GM21529 (cell line): ENCODE results near the gene AGAP3.

Source experiments
- ATAC-seq: cut with Tn5 transposase; IDR thresholded peaks from one replicate; pipeline ENCODE4 v1.9.1; 2021; ENCODE audit not compliant: unreplicated experiment

The AGAP3 gene

DNA sequence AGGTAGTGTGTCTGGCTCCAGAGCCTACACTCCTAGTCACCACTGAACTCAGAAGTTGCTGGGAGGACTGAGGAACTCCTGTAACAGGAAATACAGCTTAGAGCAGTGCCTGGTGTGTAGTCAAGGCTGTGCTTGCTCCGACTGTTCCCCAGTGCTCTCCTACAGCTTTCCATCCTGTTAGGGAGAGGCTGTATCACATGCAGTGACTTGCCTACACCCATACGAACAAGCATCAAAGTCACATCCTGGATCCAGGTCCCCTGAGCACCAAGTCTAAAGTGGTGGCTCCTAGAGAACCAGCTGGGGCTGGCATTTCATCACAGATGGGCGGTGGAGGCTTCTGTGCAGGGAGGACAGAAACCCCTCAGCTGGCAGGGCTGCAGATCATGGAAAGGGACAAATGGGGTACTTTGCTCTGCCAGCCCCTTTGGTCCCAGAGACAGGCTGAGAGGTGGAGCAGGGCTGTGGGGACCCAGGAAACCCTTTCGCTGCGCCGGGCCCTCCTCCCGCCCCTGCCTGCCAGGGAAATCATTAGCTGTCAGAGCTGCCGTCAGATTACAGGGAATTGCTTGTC lies 93.1 kb downstream of the AGAP3 start:
- ATAC-seq = no peak

DNA sequence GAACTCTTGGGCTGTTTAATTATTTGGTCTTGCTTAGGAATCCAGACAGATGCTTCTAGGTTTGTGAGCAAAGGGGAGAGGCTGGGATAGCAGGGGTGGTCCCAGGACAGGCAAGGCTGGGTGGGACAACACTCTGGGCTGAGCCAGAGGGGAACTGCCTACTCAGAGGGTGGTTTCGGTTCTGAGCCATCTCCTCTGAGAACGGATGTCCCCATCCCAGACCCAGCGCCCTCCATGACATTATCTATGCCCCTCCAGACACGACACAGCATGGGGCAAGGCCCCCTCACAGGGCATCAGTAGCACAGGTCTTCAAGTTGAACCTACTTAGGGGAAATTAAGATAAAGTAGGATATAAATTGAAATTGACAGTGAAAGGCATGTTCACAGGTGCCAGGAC lies 93.7 kb downstream of the AGAP3 start:
- no peak for ATAC-seq

DNA sequence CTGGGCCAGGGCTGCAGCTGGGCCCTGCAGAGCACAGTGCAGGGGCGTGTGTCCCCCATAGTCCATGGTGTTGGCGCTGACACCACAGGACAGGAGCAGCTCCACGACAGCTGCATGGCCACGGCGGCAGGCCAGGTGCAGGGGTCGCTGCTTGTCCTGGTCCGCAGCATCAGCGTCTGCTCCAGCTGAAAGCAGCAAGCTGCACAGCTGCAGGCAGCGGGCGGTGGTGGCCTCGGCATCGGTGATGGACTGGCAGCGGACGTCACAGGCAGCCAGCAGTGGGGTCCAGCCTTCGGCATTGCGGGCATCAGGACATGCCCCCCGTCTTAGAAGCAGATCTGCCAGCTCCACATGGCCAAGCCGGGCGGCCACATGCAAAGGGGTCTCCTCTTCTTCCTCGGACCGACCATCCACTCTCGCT lies 94.7 kb downstream of the AGAP3 start:
- ATAC-seq = no peak

DNA sequence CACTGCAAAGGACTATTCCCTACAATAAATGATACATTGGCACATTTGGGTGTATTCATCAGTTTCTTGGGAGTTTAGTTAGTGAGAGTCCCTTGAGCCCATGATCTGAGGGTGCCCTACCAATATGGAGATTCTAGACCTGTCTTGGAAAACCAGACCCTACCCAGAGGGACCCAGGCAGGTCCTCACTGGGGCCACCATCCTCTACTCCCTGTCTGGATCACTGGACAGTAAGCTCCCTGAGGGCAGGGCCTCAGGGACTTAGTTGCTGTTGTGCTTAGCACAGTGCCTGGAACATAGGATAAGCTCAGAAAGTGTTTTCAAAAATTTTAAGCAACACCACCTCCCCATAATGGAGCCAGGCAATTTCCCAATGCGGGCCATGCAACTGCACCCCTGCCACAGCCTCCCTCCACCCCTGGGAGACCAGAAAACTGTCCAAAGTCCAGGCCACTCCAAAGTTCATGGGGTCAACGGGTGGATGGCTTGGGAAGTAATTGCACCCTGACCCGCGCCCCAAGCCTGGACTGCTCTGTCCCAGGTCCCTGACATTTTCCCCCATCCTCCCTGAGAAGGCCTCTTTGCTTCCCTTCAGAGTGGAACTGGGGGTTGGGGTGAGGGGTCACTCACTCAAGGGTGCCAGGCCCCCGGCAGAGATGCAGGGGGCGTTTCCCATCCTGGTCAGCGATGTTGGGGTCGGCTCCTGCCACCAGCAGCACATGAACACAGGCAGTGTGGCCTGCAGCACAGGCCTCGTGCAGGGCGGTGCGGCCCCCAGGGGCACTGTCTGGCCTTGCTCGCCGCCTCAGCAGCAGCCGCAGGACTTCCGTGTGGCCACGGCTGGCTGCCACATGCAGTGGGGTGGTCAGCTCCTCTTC lies 99.7 kb downstream of the AGAP3 start:
- no peak for ATAC-seq

DNA sequence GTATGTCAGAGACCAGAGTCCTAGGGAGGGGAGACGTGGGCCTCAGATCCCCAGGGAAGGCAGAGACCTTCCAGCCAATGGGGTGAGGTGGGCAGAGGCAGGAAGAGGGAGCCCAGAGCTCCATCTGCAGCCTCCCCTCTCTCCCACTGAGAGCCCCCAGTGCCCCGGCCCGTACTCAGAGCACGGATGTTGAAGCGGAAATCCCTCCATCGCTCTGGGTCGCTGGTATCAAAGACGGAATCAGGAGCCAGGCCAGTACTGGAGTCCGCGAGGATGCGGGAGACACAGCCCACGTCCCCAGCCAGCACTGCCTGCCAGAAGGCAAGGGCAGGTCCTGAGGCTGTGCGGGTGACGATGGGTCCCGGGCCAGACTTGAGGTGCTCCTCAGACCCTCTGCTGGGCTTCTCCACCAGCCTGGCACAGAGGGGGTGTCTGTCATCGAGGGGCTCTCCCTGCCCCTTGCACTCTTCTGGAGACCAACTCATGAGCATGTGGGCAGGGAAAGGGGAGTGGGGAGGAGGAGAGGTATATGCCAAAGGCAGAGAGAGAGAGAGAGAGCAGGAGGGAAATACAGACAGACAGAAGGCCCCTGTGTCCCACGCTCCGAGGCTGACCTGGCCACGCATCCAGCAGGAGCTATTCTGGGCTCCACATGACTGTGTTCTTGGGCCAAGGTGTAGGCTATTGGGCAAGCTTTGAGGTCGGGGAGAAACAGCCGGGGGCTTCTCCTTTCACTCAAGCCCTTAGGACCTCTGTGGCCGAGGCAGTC lies 100.5 kb downstream of the AGAP3 start, which contains the start of gene ASB10:
ASB10 (minus strand) TSS at position 611 of the 769 bp plus-strand sequence; CDS start at position 491, 120 bp downstream.
- no peak for ATAC-seq

DNA sequence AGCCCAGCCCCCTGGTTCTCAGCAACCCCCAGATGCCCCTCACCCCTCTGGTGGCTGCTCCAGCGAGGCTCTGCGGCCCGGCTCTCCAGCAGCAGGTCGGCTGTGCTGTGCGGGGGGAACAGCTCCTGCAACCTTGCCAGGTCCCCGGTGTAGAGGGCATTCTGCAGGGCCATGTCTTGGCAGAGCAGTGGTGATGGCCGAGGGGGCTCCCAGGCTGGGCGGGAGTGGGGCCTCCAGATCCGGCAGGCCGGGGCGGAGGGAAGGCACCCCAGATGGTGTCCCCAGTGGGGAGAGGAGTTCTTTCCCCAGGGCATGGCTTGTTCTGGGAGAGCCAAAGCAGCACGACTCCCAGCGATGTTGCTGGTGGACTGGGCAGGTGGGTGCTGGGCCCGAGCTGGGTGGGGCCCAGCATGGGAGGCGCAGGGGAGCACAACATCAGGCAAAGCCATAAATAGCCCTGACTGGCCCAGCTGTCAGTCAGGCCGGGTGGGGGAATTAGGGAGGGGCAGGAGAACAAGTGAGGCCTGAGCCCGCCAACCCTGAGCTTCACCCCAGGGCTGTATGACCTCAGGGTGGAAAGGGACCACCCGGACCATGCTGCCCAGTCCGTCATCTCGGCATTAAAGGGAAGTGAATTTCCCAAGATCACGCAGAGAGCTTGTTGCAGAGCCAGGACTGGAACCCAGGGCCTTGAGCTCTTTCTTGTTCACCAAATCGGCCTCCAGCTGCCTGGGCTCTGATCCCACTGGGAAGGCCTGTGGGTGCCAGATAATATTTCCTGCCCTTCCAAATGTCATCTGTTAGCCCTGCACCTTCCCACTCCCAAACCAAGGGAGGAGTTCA lies 101.4 kb downstream of the AGAP3 start:
- no peak for ATAC-seq

DNA sequence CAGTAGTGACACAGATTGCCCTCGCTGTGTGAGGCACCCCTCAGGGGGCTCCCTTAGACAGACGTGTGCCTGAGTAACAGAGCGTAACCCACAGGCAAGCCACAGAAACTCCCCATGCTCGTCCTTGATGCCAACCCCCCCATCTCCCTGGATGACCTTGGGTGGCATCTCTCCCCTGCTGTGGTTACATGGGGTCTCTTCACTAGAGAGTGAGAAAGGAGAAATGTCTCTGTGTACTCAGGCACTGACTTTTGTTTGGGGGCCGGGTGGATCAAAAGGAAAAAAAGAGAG lies 101.9 kb downstream of the AGAP3 start:
- peak; percentile 49 for ATAC-seq

DNA sequence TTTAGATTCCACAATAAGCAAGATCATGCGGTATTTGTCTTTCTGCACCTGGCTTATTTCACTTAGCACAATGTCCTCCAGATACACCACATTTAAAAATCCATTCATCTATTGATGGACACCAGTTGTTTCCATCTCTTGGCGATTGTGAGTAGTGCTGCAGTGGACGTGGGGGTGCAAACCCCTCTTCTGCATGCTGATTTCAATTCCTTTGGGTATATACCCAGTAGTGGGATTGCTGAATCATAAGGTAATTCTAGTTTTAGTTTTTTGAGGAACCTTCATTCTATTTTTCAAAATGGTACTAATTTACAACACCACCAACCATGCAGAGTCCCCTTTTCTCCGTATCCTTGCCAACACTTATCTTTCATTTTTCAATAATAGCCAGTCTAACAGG lies 102.8 kb downstream of the AGAP3 start:
- ATAC-seq = no peak

DNA sequence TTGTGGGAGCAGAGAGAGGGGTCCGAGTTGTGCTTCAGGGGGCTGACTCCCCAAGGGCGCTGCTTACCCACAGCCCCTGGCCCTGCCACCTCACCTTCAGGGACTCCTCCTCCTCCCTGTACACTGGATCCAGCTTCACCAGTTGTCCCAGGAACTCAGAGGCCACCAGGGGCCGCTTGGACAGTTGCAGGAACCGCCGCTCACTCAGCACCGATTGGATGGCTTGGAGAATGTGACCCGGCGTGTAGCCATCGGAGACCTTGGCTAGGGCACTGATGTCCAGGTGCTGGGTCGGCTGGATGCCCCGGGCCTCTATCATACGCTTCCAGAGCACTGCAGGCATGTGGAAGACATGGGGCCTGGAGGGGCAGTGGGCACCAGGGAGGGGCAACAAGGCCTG lies 105.3 kb downstream of the AGAP3 start:
- no peak for ATAC-seq

DNA sequence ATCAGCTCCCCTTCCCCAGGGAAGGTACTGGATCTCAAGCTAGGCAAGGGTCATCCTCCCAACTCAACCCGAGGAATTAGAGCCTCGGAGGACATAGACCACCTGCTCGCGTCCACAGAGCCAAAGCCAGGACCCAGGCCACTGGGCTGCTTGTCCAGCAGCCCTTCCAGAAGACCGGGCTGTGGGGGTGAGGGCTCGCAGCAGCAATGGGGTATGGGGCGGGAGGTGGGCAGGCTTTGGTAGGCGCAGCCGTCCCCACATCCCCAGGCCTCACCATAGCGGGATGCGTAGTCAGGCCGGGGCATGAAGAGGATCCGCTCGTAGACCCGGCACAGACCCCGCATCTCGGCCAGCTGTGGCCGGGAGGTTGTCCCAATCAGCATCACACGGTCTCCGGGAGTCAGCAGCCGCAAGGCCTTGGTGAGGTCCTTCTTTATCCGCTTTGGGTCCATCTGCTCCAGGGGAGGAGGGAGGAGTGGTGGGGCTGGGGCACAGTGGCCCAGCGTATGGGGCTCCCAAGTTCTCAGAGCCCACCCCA lies 105.8 kb downstream of the AGAP3 start:
- ATAC-seq = no peak

DNA sequence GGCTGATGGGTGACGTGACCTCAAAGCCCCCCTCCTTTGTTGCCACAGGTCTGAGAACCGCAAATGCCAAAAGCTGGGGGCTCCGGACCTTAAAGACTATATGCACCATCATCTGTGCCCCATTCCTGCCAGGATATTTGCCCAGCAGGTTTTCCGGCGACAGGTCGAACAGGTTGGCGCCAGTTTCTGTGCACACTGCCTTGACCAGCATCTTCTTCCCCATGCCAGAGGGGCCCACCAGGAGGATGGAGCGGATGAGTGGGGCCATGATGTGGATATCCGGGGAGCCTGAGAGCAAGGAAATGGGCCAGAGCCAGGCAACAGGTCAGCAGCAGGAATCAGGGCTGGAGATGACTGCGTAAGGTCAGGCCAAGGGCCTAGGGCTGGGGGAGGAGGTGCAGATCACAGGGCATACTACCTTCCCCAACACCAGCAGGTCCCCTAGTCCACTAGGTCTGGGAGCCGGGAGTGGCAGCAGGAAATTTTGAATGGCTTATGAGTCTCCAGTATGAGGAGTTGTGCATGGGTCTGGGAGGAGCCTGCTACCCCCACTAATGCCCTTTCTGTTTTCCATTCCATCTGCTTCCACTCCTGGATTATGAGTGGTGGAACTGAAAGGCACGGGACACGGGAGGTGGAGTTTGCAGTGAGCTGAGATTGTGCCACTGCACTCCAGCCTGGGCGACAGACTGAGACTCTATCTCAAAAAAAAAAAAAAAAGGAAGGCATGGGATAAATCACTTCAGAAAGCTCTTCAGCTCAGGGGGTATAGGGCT lies 107.1 kb downstream of the AGAP3 start:
- ATAC-seq = no peak
